Measurements from ENCODE around the gene CDK5R2.

Gene CDK5R2

DNA sequence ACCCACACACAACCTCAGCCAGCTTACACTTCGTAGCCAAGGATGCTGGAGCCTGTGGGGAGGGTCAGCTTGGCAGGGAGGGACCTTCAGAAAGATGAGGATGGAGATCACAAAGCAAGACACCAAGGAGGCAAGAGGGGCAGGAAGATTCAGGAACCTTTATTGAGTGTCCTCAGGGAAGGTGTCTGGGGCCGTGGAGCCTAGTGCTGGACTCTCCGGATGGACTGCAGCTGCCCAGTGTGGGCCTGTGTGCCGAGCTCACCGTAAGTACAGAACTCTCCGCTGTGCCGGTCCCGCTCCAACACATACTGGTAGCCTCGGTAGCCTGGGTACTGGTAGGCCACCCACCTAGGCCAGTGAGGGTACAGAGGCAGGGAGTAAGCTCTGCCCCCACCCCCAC, 30.6 kb downstream of the CDK5R2 start:
- DNase-seq = no peak

DNA sequence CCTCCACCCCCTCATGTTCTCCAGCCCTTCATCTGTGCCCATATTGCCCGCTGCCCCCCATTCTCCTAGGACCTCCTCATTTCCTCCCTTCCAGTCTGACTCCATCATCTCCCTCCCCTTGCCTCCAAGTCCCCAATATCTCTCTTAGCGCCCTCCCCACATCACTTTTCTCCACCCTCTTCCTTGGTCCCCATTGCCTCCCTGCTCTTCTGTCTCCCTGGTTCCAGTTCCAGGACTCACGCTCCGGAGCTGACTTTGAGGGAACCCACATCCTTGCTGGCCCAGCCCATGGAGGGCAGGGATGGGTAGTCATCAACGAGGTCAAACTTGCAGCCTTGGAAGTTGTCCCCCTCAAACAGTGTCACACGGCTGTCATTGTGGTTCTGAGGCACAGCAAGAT, 31.1 kb downstream of the CDK5R2 start:
- DNase-seq = no peak

DNA sequence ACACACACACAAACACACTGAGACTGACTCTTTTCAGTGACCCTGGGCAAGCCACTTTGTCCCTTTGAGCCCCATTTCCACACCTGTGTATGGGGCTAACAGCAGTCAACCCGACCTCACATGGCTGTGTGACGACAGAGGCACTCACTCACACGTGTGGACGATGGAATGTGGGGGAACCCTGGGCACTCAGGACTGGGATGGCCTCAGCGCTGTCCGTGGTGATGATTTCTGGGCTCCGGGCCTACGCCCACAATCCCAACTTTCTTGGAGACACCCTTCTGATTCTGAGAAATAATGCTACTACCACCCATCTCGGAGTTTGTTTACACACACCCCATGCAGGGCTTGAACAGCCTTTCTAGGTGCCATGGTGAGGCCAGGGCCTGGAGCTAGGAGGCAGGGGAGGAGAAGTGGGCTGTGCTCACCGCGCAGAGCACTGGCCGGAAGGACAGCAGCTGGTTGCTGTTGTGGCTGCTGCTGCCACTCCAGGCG, 32.3 kb downstream of the CDK5R2 start:
- DNase-seq = no peak

DNA sequence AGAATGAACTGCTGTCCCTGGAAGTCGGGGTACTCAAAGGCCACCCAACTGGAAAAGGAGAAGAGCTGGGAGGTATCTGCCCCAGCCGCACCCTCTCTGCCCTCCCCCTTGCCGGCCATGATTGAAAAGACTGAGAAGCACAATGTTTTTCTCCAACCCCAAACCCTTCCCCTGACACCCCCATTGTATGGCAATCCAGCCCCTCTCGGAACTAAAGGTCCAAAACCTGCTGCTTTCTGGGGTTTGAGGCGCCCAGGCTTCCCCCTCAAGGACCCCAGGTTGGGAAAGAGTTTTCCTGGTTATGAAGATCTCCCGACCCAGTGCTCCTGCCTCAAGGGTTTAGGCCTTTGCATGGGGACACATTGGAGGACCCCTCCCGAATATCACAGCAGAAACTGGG, 32.7 kb downstream of the CDK5R2 start:
- DNase-seq = no peak

DNA sequence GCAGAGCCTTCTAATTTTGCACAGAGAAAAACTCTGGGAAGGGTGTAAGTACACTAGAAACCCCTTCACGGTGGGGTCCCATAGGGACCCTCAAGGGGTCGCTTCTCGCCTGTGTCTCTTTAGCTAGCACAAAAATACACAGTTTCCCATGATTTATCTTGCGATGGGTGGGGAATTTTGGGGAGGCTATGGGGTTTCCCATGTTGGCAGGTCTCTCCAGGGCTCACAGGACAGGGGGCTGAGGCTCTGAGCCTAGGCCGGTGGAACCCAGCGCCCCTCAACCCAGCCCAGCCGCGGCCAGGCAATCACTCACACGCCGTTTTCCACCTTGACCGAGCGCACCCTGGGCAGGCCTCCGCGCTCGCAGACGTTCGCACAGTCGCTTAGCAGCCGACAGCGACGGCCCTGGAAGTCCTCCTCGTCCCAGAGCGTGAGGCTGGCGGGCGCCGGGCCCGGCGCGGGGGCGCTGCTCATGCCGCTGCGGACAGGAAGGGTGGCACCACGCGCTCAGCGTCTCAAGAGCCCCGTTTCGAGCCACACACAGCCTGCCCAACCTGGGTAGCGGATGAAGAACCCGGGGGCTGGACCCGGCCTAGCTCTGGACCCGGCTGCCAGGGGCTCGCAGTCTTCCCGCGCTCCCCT, 33.4 kb downstream of the CDK5R2 start:
- no peak for DNase-seq

DNA sequence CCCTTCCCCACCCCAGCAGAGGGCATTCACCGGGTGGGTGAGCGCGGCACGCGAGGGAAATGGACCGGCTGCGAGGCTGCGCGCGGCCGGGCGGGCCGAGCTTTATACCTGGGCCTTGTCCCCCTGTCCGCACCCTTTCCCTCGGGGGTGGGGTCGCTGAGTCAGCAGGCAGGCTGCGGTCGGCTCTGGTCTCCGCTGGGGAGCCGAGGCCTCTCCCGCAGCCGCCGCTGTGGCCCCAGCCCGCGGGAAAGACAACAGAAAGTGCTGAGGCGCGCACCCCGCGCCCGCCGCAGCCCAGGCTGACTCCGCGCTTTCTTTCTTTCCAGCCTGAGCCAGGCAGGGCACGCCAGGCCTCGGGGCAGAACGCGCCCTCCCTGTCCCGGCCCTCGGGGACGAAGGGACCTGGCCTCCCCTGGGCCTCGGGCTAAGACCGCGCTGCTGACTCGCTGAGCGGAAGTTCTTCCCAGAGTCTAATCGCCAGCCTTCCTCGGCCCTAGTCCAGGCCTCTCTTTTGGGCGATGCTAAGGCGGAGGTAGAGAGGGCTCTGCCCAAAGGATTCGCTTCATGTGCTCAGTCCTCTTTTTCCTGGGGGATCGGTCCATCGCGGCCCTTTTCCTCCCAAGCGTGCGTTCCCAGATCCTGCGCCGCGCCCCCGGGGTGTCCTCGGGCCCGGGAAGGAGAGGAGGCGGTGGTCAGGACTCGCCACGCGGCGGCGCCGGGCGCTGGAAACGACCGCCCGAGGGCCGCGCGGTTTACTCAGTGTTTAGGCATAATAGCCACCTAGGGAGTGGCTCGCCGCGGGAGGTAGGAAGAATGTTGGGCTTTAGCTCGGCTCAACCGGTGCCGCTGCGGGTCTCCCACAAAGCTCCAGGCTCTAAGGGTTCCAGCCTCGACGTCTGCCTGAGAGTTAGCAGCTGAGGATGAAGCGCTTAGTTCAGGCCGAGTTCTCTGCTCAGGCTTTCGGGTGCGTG, 34.2 kb downstream of the CDK5R2 start, which contains the start of gene CRYBA2:
CRYBA2 (minus strand) TSS at position 78 of the 971 bp plus-strand sequence. CDS start 246 bp downstream, outside the sequence.
- peak; percentile 27 for DNase-seq

DNA sequence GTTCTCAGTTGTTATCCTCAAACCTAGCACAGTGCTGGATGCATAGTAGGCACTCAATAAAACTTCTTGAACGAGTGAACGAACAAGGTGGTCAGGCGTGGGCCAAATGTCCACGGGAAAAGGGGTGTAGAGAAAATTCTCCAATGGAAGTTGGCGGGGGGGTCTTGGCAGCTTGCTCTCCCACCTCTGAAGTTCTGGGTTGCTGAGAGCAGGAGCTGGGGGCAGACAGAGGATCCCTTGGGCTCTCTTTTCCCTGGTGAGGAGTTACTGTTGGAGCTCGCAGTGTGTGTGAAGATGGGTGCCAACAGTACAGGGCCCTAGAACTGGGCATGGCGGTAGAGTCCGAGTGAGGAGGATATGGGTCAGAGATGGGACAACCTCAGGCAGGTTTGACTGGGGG, 36.1 kb downstream of the CDK5R2 start:
- no peak for DNase-seq

DNA sequence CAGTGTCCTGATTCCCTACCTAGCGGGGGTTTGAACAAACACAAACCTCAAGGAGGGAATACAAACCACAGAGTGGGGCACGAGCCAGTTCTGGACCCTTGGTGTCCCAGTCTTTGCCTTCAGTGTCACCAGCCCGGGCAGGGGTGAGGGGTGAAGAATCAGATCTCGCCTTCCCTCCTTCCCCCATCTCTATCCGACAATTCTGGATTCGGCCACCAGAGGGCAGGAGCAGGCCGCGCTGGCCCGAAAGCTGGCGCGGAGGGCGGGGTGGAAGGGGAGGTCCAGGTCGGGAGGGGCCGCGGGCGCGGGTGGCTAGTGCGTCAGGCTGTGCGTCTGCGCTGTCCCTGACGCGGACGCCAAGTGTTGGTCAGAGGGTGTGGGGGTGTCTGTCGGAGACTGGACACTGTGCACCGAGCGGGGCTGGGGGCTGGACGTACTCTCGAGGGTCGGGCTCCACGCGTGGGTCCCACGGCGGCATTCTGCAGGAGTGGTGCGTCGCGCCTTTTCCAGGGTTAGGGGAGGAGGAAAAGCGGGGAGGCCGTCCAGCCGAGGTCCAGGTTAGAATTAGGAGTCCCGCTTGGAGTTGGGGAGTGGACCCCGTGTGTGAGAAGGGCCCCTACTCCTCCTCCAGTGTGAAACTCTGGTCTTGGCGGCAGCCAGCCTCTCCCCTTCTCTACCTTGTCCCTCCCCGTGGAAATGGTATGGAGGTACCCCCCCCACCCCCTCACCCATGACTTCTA, 36.7 kb downstream of the CDK5R2 start:
- peak; percentile 93 for DNase-seq

DNA sequence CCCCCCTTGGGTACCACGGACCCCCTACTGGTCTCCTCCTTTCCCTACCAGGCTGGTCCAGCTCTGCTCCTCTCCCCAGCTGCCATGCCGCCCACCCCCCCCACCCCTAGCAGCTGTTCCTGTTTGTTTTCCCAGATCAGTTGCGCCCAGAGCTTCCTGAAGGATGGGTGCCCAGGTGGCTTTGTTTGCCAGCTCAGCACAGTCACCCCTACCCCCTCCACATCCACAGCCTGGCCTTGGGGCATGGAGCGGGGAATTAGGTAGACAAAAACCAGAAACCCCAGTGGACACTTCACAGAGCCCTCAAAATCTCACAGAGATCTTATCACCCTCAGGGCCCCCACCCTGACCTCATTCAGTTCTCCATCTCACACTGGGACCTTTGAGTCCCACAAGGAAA, 37.5 kb downstream of the CDK5R2 start:
- peak; percentile 86 for DNase-seq

DNA sequence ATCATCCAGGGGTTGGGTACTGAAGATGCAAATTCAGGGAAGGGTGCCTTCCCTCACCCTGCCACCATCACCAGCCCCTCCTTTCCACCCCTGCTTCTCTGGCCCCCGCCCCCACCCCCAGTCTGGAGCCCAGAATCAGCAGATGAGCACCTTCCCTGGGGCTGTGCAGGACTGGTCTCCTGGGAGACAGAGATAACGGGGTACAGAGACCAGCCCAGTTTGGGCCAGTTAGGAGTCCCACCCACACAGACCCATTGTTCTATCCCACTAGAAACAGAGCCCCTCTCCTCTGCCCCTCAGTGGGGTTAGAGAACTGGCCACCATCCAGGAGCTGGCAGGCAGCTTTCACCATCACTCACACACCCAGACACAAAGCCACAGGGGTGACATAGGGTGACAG, 38.3 kb downstream of the CDK5R2 start:
- peak; percentile 33 for DNase-seq

DNA sequence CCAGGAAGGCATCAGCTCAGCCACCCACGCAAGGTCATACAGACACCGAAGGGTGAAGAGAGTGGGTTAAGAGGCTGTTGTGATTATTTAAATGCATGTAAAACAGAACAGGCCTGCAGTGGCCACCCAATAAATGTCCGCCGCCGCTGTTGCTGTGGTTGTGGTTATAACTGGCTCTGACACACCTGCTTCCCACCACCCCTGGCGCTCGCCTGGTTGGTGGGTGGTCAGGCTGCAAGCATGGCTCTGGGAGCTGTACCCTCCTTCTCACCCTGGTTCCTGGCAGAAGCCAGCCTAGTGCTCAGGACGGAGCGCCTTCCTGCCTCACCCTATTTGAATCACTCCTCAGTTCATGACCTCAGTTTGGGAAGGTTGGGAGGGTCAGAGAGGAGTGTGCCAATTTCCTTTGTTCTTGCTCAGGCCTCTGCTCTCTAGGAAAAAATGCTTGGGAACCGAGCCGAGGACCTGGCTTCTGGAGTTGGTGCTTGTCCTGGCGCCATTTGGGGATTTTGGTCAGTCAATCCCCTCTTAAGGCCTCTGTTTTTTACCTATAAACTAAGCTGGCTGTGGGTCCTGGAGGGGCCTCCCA, 39.0 kb downstream of the CDK5R2 start:
- DNase-seq = no peak

DNA sequence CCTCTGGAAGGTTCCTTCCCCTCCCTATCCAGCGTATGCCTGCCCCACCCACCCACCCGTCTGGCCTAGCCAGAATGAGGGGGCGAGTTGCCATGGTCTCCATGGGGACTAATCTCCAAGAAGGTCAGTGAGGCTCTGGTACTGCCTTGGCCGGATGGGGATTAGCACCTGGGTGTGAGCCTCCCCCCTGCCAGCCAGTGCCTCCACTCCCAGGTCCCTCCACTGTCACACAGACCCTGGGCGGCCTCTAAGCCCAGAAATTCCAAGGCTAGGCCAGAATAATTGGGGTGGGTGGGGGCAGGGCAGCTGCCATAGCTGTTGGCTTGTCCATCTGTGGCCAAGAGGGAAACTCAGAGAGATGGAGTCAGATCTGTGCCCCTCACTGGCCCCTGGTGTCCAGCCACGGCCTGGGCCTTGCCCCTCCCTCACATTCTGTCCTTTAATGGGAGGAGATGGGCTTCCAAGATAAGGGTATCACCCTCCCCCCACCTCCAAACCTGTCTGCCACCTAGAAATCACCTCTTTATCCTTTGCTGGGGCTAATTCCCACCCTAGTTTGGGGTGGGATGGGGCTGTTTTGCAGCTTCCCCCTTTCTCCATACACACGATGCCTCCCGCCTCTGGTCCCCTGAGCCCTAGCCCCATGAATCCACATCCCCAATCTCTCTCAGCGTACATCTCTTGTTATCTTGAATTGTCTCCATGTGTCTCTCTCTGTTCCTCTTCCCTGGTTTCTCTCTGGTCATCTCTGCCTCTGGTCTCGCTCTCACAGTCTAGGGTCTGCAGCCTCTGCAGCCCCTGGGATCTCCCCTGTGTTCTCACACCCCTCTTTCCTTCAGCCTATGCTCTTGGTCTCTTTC, 39.8 kb downstream of the CDK5R2 start:
- peak; percentile 91 for DNase-seq

DNA sequence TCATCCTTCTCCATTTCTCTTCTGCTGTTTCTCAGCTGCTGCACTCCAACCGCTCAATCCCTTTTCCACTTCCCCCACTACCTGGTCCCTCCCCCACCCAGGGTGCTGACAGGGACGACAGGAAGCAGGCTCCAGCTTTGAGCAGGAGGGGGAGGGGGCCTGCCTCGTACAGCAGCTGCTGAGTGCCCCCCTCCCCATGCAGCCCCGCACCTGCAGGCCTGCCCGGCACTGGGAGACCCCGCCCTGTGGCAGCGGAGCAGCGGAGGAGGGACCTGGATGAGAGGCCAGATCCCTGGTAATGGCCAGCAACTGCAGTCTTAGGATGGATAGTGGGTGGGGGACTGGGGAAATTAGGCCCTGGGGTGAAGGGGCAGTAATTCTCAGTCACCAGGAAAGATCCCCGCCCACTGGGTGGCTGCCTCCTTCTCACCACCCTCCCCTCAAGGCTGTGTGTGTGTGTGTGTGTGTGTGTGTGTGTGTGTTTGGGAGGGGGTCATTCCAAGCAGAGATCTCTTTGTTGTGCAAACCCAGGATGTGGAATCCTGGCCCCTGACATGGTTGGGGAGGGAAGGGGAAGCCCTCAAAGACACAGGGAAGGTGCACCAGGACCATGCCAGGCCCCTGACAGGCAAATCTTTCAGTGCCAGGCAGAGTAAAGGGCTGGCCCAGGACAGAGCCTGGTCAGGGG, 40.6 kb downstream of the CDK5R2 start:
- DNase-seq = peak; percentile 94

DNA sequence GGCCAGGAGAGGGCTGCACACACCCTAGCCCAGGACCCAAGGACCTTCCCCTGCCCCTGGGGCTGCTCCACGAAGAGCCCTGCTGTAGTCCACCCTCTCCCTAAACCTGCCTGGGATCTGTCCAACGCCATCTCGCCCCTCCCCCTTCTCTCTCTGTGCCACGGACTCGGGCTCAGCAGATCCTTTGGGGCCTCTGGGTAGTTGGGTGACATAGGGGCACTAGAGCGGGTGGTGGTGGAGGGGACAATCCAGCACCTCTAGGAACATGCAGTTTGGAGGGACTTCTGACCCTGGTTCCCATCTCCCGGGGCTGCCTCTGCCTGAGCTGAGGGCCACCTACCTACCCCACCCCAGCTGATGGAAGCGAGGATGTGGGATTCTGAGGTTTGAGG, 41.1 kb downstream of the CDK5R2 start:
- DNase-seq = peak; percentile 56

DNA sequence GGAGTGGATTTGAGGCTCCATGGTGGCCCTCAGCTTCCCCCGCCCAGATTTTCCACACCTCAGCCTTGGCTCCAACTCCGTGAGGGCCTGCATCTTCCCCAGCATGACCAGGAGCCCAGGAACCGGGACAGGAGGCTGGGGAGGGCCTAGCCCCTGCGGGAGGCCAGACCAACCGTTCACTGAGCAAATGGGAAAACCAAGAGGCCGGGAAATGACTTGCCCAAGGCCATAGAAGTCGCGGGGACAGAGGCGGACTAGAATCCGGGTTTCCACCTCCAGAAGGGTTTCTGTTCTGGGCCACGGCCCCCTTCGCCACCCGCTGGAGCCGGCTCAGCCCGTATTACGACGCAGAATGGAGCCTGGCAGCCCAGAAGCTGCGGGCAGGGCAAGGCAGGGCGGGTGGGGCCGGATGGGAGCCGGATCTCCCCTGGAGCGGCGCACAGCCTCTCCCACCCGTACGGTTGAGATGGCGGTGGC, 41.7 kb downstream of the CDK5R2 start:
- no peak for DNase-seq

DNA sequence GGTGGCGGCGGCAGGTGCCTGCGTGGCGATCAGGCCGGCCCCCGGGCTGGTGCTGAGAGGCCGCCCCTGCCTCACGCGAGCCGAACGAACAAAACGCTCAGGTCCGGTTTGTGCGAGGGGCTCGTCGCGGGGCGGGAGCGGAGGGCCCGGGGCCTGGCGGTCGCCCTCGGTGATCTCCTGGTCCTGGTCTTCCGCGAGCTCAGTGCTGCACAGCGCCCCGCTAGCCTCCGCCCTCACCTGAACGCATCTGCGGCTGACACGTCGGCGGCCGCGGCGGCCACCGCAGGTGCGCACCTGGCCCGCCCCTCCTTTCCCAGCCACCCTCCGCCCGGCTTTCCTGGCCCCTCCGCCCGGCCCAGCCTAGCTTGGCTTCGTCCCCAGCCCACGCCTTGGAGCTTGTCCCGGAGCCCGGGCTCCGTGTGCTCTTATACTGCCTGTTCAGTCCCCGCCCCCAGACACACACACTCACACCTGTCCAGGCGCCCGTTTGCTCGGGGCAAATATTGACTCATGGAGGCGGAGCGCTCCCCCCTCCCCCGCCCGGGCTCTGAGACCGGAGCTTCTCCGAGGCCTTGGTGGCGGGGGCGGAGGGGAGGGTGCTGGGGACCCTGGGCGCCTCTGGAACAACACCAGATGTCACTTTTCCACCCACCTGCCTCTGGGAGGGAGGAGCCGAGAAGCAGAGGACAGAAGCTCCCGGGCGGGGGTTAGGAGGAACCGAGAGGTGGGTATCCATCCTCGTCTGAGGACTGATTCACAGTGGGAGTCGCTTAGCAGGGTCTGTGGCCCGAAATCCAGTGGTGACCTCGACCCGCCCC, 42.3 kb downstream of the CDK5R2 start:
- DNase-seq = peak; percentile 98

DNA sequence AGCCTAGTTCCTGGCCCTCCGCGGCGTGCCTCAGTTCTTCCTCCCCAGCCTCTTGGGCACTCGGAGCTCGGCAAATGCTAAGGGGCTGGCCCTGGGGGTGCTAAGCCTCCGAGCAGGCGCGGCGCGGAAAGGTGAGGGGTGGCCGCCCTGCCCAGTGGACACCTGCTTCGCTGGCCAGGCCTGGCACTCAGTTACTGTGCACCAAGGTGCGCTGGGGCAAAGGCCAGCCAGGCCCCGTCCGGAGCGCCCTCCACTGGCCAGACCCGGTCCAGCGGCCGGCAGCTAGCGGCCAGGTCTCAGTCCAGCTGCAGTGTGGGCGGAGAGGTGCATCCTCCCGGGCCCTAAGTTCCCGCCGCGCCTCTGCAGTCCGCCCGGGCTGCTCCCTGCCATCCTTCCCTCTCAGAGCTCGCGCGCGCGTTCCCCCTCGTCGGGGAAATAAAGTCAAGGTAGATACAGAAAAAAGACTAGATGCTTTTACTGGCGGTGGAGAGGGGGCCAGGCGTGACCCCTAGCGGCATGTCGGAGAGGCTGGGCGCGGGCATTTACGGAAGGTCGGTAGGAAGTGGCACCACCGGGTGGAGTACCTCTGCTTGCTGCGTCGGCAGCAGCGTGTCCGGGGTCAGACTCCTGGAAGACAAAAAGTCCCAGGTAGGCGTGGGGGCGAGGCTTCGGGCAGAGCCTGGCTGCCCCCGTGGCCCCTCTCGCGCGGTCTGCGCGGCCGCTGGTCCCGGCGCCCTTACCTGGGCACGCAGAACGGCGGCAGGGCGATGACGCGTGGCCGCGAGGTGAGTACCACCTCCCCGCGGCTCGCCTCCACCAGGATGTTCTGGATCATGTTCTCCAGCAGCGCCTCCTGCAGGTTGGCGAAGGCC, 43.2 kb downstream of the CDK5R2 start:
- DNase-seq = peak; percentile 91

DNA sequence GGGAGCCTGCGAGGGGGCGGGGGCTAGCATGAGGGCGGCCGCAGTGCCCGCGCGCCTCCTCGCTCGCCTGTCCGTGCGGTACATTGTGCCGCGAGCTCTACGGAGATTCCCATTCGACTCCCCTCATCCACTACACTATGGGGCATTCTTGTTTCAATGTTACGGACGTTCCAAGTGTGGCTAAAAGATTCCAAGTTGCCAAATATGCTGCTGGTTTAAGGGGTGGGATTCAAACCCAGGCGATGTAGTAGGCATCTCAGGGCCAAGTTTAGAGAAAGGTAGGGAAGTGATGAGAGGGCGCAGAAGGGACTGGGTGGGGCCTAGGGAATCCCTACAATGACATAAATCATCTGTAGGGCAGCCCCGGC, 43.8 kb downstream of the CDK5R2 start:
- DNase-seq = peak; percentile 53

DNA sequence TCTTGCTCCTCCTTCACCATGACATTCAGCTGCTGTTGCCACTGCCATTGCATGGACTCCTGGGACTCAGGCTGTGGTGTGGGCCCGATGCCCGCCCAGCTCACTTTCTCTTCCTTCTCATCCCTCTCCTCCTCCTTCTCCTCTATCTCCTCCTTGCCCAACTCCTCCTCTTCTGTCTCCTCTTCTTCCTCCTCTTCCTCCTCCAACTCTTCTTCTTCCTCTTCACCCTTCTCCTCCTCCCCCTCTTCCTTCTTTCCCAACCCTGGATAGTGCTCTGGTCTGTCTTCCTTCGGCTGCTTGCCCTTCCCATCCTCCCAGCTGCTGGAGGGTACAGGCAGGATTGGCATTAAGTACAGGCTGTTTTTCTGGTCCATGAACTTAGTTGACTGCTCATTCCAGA, 44.5 kb downstream of the CDK5R2 start:
- no peak for DNase-seq

Data from NCI-H82 (cell line).